Measurements from ENCODE around the gene MBD5. TPM values are rescaled to one million over a fixed set of nuclear protein-coding genes. Genes with fewer than 3 reads are reported as not detected.

The MBD5 gene
- polyA plus RNA-seq, 1 donor (not counting 4 experiments of a cell fraction or from before 2014, with no cell fraction given): 20.1 TPM

- Histone ChIP-seq H3K4me3 (ENCODE audit: control insufficient read depth in 2 of 3, extremely low read depth in 1 of 3, insufficient read depth in 2 of 3, low read depth in 1 of 3, low read length in 3 of 3) (no peak overlapping the region), H3K27ac (ENCODE audit: control insufficient read depth, insufficient read depth, low read length) (no peak overlapping the region), H3K79me2 (ENCODE audit: control insufficient read depth, insufficient read depth, low read length) (no peaks in the 10 kb centered on the region), H3K27me3 (ENCODE audit: control insufficient read depth, extremely low read depth, insufficient read depth, low read length) (no peaks in the 10 kb centered on the region), H2AFZ (ENCODE audit: control insufficient read depth, low read length) (no peak overlapping the region), H3K9ac (ENCODE audit: control insufficient read depth, extremely low read depth, insufficient read depth, low read length) (no peak overlapping the region), H3K4me2 (ENCODE audit: control insufficient read depth, extremely low read depth, insufficient read depth, low read depth, low read length) (no peak overlapping the region), H3K9me1 (ENCODE audit: control insufficient read depth, extremely low read depth, insufficient read depth, low read length) (no peaks in the 10 kb centered on the region), H3K36me3 (ENCODE audit: control insufficient read depth in 2 of 2, extremely low read depth in 1 of 2, insufficient read depth in 2 of 2, low read length in 2 of 2) (peaks cover 0 to 2% of the 10 kb centered on the region in 2 experiments), H3K9me3 (ENCODE audit: control insufficient read depth, low read depth, low read length) (no peaks in the 10 kb centered on the region), H4K20me1 (ENCODE audit: control insufficient read depth, extremely low read depth, insufficient read depth, low read length) (no peaks in the 10 kb centered on the region), H3K4me1 (ENCODE audit: control insufficient read depth, extremely low read depth, insufficient read depth, low read length) (no peaks in the 10 kb centered on the region)
- TF ChIP-seq EZH2 (IDR thresholded peaks at IDR 0.05; ENCODE audit: low read length) (no peak), CTCF (optimal IDR thresholded peaks at IDR 0.05 in 1 of 3, IDR thresholded peaks at IDR 0.05 in 1 of 3, conservative IDR thresholded peaks at IDR 0.05 in 1 of 3; ENCODE audit: extremely low read depth in 1 of 3, insufficient read depth in 2 of 3, low read length in 3 of 3) (no peak)
- no peak for FAIRE-seq
- DNase-seq (ENCODE audit: low read depth, low spot score): no peak
- dilution Hi-C loops (cut with MboI; ENCODE audit: extremely low pct_ligation_motif_present, low sequenced_read_pairs): no loop called here
These were observed 231.8 kb downstream of the MBD5 start for GRCh38 chr2:148252646-148253045.

DNA sequence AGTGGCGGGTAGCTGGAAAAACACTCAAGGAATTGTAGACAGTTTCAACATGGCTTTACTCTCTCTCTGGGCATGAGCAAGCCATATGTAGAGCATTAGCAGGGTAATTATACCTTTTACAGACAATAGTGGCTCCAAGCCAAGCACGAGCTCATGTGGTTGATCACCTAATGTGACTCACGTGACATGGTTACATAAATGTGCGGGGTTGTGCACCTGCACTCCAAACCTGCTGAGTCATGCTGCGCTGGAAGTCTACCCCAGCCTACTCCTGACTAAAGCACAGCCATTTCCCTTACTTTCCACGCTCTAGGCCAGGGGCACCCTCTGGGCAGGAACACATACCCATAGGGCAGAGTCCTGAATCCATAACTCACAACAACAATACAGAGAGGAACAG, 232.8 kb downstream of the MBD5 start:
- dilution Hi-C loops (cut with MboI; ENCODE audit: extremely low pct_ligation_motif_present, low sequenced_read_pairs): no loop called here
- no peak for FAIRE-seq

More for the DNA sequence above, 232.8 kb downstream of the MBD5 start:
- peak overlapping the region; percentile 2 for H3K27ac ChIP-seq (ENCODE audit: control insufficient read depth, insufficient read depth, low read length)
- no peaks in the 10 kb centered on the region for H3K79me2 ChIP-seq (ENCODE audit: control insufficient read depth, insufficient read depth, low read length)
- H3K4me3 ChIP-seq (ENCODE audit: control insufficient read depth in 2 of 3, extremely low read depth in 1 of 3, insufficient read depth in 2 of 3, low read depth in 1 of 3, low read length in 3 of 3): no peak overlapping the region
- no peaks in the 10 kb centered on the region for H3K9me1 ChIP-seq (ENCODE audit: control insufficient read depth, extremely low read depth, insufficient read depth, low read length)
- H3K36me3 ChIP-seq (ENCODE audit: control insufficient read depth in 2 of 2, extremely low read depth in 1 of 2, insufficient read depth in 2 of 2, low read length in 2 of 2): peaks cover 0 to 4% of the 10 kb centered on the region in 2 experiments
- H3K4me2 ChIP-seq (ENCODE audit: control insufficient read depth, extremely low read depth, insufficient read depth, low read depth, low read length): no peak overlapping the region
- no peaks in the 10 kb centered on the region for H3K4me1 ChIP-seq (ENCODE audit: control insufficient read depth, extremely low read depth, insufficient read depth, low read length)
- no peaks in the 10 kb centered on the region for H3K9me3 ChIP-seq (ENCODE audit: control insufficient read depth, low read depth, low read length)
- H3K27me3 ChIP-seq (ENCODE audit: control insufficient read depth, extremely low read depth, insufficient read depth, low read length): no peaks in the 10 kb centered on the region
- H3K9ac ChIP-seq (ENCODE audit: control insufficient read depth, extremely low read depth, insufficient read depth, low read length): no peak overlapping the region
- H4K20me1 ChIP-seq (ENCODE audit: control insufficient read depth, extremely low read depth, insufficient read depth, low read length): no peaks in the 10 kb centered on the region
- DNase-seq (ENCODE audit: low read depth, low spot score): peak; percentile 30
- no peak overlapping the region for H2AFZ ChIP-seq (ENCODE audit: control insufficient read depth, low read length)
- TF ChIP-seq EZH2 (IDR thresholded peaks at IDR 0.05; ENCODE audit: low read length): no peak
- TF ChIP-seq CTCF (optimal IDR thresholded peaks at IDR 0.05 in 1 of 3, IDR thresholded peaks at IDR 0.05 in 1 of 3, conservative IDR thresholded peaks at IDR 0.05 in 1 of 3; ENCODE audit: extremely low read depth in 1 of 3, insufficient read depth in 2 of 3, low read length in 3 of 3): no peak
